ENCODE data around the gene FAM13A. TPM values are rescaled to one million over a fixed set of nuclear protein-coding genes. Genes with fewer than 3 reads are reported as not detected.
A peak's percentile ranks its signal among the peaks of the same experiment; 100 is the strongest.

Gene FAM13A
- total and polyA plus RNA-seq, 2 of the 13 experiments (the other 11 are each of a cell fraction or from before 2014, with no cell fraction given) = 1.2 to 36.2 TPM

DNA sequence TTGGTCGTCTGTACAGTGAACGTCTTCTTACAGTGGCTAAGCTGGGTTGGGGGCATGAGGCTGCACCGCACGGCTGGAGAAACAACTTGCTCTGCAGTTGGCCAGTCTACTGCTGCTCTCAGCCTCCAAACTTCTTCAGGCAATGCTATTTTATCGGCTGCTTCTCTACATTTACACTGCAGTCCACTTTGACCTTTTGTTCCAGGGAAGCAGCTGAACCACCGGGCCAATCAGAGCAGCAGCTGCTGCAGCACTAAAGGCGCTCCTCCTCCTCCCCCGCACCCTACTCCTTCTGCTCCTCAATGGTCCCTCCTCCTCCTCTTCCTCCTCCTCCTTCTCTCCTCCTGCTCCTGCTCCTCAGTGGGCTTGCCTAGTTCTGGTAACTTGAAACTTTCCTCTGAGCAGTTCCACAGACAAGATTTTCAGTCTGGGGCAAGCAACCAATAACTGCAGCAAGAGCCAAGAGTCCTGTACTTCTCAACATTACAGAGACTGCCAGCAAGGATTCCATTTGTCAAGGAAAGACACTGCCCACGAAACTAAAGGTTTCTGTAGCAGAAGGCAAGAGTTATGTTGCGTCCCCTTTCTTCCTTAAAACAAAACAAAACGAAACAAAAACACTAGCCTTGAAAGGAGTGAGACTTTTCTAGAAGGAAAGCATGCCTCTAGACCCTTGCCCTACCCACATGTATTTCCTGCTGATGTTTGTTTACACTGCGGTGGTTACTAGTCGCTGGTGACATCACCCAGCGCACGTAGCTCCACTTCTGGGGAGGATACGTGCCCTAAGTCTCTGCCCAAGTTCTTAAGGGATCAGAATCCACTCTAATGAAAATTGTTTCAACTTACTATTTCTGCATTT, 233.7 kb downstream of the FAM13A start (continued):
- no peak for TF ChIP-seq ZNF17 (CRISPR knock-in tag; IDR thresholded peaks at IDR 0.05)
- TF ChIP-seq SNRNP70 (IDR thresholded peaks at IDR 0.05; ENCODE audit: low read depth, low read length) = no peak
- peak; percentile 92 for TF ChIP-seq ZMYM4 (CRISPR knock-in tag; IDR thresholded peaks at IDR 0.05)
- TF ChIP-seq HMG20A (CRISPR knock-in tag; IDR thresholded peaks at IDR 0.05; ENCODE audit: borderline replicate concordance) = no peak; the same call in 1 of the 2 replicates
- no peak for TF ChIP-seq IKZF1 (IDR thresholded peaks at IDR 0.05)
- no peak for TF ChIP-seq NKX3-1 (CRISPR knock-in tag; IDR thresholded peaks at IDR 0.05)
- TF ChIP-seq NFE2L1 (CRISPR knock-in tag; IDR thresholded peaks at IDR 0.05; ENCODE audit: borderline replicate concordance) = no peak
- TF ChIP-seq, protein P1, sequence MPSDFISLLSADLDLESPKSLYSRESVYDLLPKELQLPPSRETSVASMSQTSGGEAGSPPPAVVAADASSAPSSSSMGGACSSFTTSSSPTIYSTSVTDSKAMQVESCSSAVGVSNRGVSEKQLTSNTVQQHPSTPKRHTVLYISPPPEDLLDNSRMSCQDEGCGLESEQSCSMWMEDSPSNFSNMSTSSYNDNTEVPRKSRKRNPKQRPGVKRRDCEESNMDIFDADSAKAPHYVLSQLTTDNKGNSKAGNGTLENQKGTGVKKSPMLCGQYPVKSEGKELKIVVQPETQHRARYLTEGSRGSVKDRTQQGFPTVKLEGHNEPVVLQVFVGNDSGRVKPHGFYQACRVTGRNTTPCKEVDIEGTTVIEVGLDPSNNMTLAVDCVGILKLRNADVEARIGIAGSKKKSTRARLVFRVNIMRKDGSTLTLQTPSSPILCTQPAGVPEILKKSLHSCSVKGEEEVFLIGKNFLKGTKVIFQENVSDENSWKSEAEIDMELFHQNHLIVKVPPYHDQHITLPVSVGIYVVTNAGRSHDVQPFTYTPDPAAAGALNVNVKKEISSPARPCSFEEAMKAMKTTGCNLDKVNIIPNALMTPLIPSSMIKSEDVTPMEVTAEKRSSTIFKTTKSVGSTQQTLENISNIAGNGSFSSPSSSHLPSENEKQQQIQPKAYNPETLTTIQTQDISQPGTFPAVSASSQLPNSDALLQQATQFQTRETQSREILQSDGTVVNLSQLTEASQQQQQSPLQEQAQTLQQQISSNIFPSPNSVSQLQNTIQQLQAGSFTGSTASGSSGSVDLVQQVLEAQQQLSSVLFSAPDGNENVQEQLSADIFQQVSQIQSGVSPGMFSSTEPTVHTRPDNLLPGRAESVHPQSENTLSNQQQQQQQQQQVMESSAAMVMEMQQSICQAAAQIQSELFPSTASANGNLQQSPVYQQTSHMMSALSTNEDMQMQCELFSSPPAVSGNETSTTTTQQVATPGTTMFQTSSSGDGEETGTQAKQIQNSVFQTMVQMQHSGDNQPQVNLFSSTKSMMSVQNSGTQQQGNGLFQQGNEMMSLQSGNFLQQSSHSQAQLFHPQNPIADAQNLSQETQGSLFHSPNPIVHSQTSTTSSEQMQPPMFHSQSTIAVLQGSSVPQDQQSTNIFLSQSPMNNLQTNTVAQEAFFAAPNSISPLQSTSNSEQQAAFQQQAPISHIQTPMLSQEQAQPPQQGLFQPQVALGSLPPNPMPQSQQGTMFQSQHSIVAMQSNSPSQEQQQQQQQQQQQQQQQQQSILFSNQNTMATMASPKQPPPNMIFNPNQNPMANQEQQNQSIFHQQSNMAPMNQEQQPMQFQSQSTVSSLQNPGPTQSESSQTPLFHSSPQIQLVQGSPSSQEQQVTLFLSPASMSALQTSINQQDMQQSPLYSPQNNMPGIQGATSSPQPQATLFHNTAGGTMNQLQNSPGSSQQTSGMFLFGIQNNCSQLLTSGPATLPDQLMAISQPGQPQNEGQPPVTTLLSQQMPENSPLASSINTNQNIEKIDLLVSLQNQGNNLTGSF (CRISPR knock-in tag; IDR thresholded peaks at IDR 0.05) = no peak
- TF ChIP-seq, protein P2, sequence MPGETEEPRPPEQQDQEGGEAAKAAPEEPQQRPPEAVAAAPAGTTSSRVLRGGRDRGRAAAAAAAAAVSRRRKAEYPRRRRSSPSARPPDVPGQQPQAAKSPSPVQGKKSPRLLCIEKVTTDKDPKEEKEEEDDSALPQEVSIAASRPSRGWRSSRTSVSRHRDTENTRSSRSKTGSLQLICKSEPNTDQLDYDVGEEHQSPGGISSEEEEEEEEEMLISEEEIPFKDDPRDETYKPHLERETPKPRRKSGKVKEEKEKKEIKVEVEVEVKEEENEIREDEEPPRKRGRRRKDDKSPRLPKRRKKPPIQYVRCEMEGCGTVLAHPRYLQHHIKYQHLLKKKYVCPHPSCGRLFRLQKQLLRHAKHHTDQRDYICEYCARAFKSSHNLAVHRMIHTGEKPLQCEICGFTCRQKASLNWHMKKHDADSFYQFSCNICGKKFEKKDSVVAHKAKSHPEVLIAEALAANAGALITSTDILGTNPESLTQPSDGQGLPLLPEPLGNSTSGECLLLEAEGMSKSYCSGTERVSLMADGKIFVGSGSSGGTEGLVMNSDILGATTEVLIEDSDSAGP (CRISPR knock-in tag; IDR thresholded peaks at IDR 0.05; ENCODE audit: borderline replicate concordance) = peak; percentile 68; the same call in 1 of the 2 replicates
- TF ChIP-seq, protein P3, sequence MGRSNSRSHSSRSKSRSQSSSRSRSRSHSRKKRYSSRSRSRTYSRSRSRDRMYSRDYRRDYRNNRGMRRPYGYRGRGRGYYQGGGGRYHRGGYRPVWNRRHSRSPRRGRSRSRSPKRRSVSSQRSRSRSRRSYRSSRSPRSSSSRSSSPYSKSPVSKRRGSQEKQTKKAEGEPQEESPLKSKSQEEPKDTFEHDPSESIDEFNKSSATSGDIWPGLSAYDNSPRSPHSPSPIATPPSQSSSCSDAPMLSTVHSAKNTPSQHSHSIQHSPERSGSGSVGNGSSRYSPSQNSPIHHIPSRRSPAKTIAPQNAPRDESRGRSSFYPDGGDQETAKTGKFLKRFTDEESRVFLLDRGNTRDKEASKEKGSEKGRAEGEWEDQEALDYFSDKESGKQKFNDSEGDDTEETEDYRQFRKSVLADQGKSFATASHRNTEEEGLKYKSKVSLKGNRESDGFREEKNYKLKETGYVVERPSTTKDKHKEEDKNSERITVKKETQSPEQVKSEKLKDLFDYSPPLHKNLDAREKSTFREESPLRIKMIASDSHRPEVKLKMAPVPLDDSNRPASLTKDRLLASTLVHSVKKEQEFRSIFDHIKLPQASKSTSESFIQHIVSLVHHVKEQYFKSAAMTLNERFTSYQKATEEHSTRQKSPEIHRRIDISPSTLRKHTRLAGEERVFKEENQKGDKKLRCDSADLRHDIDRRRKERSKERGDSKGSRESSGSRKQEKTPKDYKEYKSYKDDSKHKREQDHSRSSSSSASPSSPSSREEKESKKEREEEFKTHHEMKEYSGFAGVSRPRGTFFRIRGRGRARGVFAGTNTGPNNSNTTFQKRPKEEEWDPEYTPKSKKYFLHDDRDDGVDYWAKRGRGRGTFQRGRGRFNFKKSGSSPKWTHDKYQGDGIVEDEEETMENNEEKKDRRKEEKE (IDR thresholded peaks at IDR 0.05) = no peak
- TF ChIP-seq ZBTB42 (CRISPR knock-in tag; IDR thresholded peaks at IDR 0.05) = no peak
- no peak for TF ChIP-seq ZBTB38 (CRISPR knock-in tag; IDR thresholded peaks at IDR 0.05)
- TF ChIP-seq ZNF83 (CRISPR knock-in tag; IDR thresholded peaks at IDR 0.05; ENCODE audit: borderline replicate concordance) = no peak
- TF ChIP-seq ZNF674 (CRISPR knock-in tag; IDR thresholded peaks at IDR 0.05; ENCODE audit: low read depth) = no peak
- no peak for TF ChIP-seq MED8 (CRISPR knock-in tag; IDR thresholded peaks at IDR 0.05; ENCODE audit: insufficient replicate concordance)
- TF ChIP-seq RXRB (CRISPR knock-in tag; IDR thresholded peaks at IDR 0.05; ENCODE audit: borderline replicate concordance) = peak; percentile 62
- no peak for TF ChIP-seq ZNF784 (CRISPR knock-in tag; IDR thresholded peaks at IDR 0.05; ENCODE audit: borderline replicate concordance)
- TF ChIP-seq, protein P4, sequence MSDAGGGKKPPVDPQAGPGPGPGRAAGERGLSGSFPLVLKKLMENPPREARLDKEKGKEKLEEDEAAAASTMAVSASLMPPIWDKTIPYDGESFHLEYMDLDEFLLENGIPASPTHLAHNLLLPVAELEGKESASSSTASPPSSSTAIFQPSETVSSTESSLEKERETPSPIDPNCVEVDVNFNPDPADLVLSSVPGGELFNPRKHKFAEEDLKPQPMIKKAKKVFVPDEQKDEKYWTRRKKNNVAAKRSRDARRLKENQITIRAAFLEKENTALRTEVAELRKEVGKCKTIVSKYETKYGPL (CRISPR knock-in tag; IDR thresholded peaks at IDR 0.05) = no peak
